Middle frontal gyrus (tissue), 1 donor: ENCODE data around the gene RPS10.
"Not testable (repeated sequence)": the region's sequence is repeated elsewhere in the genome, so short reads cannot be mapped to it uniquely, and the experiment has no call there.

Experiments used
- DNase-seq: peaks from one replicate; pipeline ENCODE4 v3.0.0-alpha.2; 2015; ENCODE audit warnings: low spot score; ENCODE audit errors: extremely low spot score

The RPS10 gene

DNA sequence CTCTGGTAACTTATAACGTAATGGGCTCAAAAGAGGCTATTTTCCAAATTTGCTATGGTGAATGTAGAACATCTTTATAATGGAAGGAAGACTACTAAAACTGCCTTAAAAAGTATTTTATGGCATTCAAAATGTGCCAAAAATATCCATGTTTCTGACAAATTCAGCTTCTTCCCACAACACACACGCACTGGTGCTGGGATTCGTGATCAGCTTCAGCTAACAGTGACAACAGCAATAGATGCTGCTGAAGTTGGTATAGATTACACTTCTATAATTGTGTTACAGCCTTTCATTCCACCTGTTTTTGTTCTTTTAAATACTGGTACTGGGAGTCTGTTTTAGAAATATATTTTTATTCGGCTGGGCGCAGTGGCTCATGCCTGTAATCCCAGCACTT lies 52.4 kb downstream of the RPS10 start:
- DNase-seq: no peak

DNA sequence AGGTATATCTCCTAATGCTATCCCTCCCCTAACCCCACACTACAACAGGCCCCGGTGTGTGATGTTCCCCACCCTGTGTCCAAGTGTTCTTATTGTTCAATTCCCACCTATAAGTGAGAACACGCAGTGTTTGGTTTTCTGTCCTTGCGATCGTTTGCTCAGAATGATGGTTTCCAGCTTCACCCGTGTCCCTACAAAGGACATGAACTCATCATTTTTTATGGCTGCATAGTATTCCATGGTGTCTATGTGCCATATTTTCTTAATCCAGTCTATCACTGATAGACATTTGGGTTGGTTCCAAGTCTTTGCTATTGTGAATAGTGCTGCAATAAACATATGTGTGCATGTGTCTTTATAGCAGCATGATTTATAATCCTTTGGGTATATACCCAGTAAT lies 54.0 kb downstream of the RPS10 start:
- DNase-seq: not testable (repeated sequence)

DNA sequence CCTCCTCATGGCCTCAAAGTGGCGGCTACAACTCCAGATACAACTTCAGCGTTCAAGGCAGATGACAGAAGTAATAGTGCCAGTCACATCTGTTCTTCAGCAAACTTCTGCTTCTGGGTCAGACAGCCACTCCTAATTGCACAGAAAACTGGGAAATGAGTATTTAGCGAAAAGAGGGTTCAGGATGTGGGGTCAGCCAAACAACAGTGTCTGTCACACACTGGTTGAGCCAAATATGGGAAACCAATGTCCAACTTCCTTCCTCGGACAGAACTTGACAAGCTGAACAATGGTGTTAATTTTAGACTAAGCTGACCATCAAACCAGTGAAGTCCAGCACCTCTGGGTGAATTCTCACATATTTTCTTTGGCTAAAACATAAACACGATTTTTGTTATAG lies 55.5 kb downstream of the RPS10 start:
- DNase-seq: no peak

DNA sequence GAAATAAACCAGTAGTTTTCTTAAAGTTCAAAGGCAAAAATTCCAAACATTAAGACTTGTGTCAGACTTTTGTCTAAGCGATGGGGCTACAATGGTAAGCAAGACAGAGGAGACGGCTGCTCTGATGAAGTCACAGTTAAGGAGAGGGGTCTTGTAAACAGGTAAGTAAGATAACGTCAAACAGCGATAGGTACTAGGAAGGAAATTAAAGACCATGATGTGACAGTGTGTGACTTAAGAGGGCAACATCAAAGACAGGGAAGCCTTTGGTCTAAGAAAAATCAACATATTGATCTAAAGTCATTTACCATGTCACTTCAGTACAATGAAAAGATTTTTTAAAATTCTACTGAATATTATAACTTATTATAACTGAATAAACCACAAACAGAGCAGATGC lies 56.5 kb downstream of the RPS10 start:
- no peak for DNase-seq
